Hepatic stellate cell (primary cell): ENCODE data around the gene ERI2.
"Not testable (repeated sequence)": the region's sequence is repeated elsewhere in the genome, so short reads cannot be mapped to it uniquely, and the experiment has no call there.

Experiments
- DNase-seq: peaks from one replicate; pipeline ENCODE4 v3.0.0; 2011; ENCODE audit warnings: low spot score

Gene ERI2

DNA sequence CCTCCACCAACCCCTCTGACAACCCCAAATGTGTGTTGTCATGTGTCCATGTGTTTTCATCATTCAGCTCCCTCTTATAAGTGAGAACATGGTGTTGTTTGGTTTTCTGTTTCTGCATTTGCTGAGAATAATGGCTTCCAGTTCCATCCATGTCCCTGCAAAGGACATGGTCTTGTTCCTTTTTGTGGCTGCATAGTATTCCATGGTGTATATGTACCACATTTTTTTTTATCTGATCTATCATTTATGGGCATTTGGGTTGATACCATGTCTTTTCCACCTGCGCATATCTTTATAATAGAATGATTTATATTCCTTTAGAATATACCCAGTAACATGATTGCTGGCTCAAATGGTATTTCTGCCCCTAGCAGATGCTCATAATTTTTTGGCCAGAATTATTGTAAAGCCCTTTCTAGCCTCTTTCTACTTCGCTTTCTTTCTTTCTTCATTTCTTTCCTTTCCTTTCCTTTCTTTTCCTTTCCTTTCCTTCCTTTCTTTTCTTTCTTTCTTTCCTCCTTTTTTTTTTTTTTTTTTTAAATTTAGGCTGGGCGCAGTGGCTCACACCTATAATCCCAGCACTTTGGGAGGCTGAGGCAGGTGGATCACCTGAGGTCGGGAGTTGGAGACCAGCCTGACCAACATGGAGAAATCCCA is 12.8 kb upstream of the ERI2 start:
- DNase-seq, result no peak

DNA sequence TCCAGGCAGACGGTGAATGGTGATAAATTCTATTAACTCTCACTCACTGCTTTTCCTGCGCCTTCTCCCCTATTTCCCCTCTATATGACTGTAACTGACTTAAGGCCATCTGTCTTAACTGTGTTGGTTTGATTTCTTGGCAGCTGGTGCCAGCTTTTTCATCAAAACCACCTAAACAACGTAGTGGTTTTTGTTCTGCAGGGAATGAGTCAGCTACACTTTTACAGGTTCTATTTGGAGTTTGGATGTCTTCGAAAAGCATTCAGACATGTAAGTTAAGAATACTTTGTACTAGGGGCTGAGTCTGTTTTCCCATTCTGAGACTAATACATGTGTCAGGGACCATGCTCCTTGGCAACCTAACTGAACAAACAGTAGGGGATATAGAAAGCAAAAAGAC is 8.5 kb upstream of the ERI2 start:
- no peak for DNase-seq

DNA sequence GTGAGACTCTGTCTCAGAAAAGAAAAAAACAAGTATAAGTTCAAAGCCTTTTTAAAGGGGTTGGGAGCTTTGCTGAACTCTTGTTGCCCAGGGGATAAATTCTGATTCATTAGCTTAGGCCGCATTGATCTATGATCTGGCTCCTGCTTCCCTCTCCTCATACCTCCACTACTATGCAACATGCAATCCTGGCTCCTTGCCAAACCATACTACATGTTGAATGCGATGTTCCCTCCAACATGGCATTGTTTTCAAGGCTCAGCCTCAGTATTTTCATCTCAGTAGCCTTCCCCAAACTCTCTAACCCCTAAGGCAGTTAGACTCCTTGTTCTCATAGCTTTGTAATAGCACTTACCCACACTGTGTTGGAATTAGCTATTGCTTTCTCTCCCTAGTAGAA is 6.2 kb upstream of the ERI2 start:
- DNase-seq, result no peak

DNA sequence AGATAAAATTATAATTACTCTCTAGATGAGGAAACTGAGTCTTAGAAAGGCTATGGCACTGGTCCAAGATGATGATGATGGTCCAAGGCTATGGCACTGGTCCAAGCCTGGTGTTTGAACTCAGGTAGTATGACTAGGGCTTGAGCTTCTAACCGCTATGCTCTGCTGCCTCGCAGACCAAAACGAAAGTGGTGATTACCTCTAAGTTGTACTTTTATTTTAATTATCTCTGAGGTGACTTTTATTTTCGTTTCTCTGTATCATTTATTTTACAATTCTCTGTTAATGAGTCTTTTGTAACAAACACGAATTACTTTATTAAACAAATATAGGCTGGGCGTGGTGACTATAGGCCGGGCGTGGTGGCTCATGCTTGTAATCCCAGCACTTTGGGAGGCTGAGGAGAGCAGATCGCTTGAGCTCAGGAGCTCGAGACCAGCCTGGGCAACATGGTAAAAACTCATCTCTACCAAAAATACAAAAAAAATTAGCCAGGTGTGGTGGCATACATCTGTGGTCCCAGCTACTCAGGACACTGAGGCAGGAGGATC is 5.7 kb upstream of the ERI2 start:
- no peak for DNase-seq

DNA sequence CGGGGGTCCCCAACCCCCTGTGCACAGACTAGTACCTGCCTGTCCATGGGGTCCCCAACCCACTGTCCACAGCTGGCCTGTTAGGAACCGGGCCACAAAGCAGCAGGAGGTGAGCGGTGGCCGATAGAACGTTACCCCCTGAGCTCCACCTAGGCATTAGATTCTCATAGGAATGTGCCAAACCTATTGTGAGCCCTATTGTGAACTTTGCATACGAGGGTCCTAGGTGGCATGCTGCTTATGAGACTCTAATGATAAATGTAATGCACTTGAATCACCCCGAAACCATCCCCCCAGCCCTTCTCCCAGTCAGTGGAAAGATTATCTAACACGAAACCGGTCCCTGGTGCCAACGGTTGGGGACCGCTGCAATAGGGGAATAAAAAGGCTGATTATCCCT is 1.6 kb upstream of the ERI2 start:
- DNase-seq, result no peak

DNA sequence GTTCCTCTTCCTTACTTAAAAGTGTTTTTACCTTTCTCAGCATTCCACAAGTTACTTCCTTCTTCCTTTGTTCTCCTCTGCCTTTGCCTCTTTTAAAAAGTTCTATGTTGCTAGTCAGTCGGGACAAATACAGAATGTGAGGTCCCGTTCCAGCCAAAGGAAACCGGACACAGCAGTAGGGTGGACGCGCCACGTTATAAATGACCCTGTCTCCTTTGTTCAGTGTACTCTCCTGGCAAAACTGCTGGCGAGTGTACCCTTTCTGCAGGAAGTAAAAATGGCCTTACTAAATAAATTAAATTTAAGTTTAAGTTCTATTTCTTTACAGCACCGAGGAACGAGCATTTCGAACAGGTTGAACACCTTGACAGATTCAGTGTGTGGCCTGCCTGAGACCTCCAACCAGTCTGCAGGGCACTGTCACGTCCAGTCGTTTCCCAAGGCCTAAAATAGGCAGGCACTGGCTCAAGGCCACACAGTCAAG is 546 bp downstream of the ERI2 start:
- not testable (repeated sequence) for DNase-seq

DNA sequence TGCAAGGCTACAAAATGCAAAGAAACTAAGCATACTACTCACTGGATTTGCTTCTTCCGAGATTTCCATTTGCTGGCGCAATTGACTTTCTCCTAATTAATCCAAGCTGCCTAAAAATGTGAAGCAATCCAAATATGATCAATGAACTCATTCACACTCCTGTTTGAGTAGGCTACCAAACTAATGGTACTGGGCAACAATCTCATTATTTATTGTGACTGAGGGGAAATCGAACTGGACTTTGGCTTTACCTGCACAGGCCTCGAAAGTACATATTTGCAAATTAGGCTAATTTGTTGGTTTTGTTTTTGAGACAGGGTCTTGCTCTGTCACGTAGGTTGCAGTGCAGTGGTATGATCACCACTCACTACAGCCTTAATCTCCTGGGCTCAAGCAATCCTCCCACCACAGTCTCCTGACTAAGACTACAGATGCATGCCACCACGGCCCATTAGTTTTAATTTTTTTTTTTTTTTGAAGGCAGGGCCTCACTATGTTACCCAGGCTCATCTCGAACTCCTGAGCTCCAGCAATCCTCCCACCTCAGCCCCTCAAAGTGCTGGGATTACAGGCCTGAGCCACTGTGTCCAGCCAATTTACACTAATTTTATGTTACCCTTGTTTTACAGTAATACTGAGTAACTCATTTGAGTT is 2.6 kb downstream of the ERI2 start:
- DNase-seq, result no peak

DNA sequence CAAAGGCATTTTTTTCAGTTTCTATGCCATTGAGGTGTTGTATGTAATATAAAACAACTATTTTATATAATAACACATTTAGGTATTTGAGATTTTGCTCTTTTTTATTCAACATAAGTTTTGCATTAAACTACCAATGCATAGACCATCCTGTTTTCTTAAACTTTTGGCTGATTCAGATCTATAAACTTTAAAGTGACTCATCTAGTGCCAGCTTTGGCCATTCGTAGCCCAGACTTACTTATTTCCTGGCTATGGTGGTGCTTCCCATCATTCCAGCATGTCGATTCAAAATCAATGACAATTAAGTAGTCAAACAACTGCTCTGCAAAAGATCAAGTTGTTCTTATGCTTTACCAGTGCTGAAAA is 3.1 kb downstream of the ERI2 start:
- no peak for DNase-seq

DNA sequence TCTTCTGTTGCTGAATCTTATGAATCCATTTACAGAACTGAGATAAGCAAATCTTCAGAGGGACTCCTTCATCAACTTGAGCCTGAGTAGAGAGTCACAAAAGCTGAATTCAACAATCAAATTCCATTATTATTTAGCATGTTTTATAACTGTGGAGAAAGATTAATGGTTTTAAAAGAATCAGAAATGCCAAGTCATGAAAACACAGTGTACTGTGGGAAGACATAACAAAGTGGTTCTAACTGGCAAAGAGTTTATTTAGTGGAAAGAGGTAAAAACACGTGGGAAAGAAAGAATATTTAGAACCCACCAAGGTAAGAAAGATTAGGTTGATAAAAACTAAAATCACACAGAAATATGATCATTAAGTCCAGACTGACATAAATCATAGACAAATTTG is 5.0 kb downstream of the ERI2 start:
- DNase-seq, result no peak

DNA sequence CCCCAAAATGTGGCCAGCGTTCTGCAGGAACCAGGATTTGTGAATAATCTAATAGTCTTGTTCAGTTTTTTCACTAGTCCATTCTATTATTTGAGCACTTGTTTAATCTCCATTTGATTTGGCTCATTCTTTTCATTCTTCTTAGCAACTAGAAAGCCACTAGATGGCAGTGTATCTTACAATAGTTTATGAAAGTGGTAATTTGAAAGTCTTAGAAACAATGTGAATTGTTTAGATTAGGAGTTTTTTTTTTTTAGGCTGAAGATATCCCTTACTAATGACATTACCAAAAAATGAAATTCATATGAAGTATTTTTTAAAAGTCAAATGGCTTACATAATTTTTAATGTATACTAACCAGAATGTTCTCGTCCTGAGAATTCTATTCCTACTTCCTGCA is 6.7 kb downstream of the ERI2 start:
- DNase-seq, result no peak

DNA sequence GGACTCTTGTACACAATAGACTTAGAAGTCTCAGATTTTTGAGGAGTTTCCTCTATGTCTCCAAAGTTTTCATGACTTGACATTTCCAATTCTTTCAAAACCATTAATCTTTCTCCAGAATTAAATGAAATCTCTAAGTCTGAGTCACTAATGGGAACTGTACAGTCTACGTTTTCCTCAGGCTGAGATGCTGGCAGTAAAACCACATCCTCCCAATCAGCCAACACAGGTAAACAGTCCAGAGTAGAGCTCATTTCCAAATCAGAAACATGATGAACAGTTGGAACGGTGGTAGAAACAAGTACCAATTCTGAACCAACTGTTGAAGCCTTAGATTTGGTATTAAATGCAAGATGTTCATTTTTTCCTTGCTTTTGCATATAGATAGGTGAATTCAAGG is 7.9 kb downstream of the ERI2 start:
- DNase-seq, result no peak

DNA sequence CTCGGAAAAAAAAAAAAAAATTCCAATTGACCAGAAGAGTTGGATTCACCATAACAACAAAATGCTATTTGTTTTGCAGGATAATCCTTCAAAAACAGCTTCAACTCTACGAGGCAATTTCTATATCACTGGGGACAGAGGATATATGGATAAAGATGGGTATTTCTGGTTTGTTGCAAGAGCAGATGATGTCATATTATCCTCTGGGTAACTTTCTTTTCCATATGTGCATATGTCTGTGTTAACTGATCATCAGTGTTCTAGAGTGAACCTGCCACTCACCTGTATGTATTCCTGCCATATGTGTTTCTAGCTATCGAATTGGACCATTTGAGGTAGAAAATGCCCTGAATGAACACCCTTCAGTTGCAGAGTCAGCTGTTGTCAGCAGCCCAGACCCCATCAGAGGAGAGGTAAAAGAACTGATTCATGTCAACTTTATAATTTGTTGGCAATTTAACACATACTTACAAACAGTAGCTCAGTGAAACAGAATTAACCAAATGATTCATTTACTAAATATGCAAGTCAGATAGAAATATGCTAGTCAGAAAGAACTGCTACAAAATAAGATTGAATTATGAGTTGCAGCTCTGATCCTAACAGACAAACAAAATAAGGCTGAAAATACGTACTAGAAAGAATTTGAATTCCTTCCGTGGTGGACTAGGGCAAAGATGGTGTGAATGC is 14.2 kb downstream of the ERI2 start:
- DNase-seq, result no peak

DNA sequence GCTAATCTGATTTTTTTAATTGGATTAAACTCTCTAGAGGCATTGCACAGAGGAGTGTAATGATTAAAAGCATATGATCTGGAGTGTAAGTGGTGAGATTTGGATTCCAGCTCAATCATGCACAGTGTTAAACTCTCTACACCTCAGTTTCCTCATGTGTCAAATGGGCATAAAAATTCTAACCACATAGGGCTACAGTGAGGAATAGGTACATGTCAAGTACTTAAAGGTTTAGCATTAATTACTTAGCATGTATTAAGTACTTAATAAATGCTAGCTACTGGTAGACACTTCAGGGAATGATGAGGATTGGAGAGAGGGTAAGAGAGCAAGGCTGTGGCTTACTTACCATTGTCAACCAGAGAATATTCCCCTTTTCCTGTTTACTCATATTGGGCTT is 17.1 kb downstream of the ERI2 start:
- no peak for DNase-seq

DNA sequence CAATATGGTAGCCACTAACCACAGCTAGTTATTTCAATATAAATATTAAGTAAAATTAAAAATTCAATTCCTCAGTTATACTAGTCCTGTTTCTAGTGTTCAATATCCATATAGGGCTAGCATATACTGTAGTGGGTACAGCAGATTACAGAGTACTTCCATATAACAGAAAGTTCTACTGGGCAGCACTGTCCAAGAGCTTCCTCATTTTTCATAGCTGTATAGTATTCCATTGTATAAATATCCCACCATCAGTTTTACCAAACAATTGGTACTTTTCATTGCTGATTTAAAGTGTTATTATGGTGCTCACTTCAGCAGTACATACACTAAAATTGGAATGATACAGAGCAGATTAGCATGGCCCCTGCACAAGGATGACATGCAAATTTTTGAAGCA is 22.1 kb downstream of the ERI2 start:
- no peak for DNase-seq

DNA sequence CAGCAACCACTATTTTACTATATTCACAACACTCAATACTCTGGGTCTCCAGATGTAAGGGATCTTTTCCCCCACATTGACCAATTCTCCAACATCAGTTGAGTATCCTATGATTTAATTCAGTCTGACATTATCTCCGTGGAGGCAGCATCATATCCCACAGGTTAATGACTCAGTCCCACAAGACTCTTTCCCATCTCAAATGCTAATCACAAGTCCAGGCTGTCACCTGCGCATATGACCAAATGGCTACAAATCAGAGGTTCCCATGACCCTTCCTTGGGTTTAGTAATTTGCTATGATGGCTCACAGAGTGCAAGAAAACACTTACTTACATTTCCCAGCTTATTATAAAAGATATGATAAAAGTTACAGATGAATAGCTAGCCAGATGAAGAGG is 23.8 kb downstream of the ERI2 start:
- no peak for DNase-seq

DNA sequence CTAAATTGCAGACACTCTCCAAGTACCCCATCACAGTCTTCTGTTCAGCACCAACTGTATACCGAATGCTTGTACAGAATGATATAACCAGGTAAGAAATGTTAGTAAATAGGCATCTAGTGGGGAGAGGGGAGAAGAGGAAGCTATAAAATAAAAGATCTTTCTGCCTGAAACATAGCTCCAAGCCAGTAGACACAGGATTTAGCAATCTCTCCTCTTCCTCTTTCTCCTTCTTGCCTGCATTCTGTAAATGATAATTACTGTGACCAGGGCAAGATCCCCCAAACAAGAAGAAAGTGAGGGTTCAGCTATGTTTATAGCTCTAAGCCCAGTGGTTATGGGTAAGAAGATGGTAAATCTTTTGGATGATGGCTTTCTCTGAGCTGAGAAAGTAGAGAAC is 24.6 kb downstream of the ERI2 start:
- DNase-seq, result no peak

DNA sequence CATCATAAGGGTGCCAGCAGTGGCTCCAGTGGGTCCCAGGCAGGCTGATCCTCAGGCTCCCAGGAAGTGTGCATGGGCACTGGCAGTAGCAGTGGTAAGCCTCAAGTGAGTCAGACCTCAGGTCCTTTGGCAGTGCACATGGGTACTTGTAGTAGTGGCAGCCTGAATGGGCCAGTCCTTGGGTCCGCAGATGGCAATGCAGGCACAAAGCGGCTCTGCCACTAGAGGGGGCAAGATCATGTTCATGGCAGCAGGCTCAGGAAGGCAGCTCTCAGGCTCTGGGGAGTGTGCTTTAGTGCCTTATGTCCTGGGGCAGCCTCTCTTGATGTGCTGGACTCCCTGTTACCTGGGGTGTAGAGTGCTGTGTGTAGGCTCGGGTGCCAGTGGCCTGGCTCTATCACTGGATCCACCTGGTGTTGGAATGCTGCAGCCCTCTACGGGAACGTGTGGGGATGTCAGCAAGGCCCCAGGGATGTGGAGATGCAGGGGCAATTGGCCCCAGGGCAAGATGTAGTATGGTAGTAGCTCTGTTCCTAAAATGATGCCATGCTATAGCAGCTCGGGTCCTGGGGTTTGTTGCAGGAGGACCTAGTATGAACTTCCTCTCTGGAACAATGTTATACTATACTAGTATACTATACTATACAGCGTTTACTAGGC is 31.4 kb downstream of the ERI2 start:
- peak; percentile 36 for DNase-seq

DNA sequence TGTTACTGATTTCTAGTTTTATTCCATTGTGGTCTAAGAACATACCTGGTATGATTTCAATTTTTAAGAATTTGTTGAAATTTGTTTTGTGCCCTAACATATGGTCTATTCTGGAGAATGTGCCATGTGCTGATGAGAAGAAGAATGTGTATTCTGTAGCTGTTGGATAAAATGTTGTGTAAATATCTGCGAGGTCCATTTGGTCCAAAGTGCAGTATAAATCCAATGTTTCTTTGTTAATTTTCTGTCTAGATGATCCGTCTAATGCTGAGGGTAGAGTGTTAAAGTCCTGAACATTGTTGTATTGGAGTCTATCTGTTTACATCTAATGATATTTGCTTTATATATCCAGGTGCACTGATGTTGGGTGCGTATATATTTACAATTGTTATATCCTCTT is 32.6 kb downstream of the ERI2 start:
- no peak for DNase-seq

DNA sequence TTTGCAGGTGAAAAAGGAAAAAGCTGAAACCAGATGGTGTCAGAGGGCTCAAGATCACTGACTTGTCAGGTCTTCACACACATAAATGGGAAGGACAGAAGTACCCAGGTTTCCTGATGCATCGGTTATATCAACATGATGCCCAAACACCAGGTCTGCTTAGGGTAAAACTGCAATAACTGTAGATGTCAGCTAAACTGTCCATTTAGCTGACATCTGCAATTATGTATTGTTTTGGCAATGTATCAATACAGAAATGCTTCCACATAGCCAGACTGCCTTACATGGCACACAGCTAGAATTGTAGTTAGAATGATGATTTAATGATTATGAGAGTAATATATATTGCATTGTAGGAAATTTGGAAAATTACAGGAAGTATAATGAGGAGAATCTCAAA is 37.5 kb downstream of the ERI2 start:
- DNase-seq, result no peak

DNA sequence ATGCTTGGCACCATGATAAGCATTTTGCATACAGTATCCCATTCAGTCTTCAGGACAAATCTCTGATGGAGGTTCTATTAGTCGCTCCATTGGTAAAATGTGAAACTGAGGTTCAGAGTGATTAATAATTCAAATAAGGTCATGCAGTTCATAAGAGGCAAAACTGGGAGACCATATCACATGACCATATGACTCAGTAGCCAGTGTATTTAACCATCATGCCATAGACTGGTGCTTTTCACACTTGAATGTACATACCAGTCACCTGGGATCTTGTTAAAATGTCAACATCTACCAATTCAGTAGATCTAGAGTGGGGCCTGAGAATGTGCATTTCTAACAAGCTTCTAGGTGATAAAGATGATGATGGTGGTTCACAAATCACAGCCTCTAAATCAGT is 38.2 kb downstream of the ERI2 start:
- no peak for DNase-seq

DNA sequence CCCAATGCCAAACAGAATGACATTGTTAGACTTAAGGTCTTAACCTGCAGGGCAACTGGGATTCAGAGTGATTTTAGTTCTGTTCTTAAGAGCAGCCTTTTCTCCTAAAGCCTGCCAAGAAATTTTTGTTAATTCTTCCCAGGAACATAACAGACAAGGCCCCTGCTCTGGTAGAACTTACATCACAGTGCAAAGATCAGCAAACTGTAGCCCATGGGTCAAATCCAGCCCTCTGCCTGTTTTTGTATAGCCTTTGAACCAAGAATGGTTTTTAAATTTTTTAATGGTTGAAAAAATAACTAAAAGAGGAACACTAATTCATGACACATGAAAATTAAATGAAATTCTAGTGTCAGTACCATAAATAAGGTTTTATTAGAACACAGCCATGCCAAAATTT is 38.7 kb downstream of the ERI2 start:
- DNase-seq, result no peak

DNA sequence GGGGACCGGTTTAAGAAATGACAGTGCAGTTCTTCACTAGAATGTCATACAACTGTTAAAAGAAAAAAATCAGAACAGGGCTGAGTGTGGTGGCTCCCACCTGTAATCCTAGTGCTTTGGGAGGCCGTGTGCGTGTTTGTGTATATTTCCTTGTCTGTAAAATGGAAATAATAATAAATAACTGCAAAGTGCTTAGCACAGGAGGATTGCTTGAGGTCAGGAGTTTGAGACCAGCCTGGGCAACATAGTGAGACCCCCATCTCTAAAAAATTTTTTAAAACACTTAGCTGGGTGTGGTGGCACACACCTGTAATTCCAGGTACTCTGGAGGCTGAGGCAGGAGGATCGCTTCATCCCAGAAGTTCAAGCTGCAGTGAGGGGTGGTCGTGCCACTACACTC is 40.0 kb downstream of the ERI2 start:
- DNase-seq, result no peak

DNA sequence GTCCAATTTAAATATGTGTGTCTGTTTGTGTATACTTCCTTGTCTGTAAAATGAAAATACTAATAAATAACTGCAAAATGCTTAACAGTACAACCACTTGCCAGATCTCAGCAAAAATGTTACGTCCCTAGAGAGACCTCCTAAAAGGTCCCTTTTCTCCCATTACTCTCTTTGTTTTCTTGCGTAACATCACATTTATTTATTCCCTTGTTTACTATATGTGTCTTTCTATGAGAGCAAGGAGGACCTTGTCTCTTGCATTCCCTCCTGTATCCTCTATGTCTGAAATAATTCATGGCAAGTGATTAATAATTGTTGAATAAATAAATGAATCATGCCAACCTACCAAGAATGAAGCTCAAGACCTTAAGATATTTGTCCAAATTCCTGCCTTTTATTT is 40.5 kb downstream of the ERI2 start:
- no peak for DNase-seq
